Measurements from ENCODE around the gene PDF. TPM values are rescaled to one million over a fixed set of nuclear protein-coding genes. Genes with fewer than 3 reads are reported as not detected.

PDF gene
- total RNA-seq, 2 experiments from 2014 or later, result 37.8 to 54.8 TPM

DNA sequence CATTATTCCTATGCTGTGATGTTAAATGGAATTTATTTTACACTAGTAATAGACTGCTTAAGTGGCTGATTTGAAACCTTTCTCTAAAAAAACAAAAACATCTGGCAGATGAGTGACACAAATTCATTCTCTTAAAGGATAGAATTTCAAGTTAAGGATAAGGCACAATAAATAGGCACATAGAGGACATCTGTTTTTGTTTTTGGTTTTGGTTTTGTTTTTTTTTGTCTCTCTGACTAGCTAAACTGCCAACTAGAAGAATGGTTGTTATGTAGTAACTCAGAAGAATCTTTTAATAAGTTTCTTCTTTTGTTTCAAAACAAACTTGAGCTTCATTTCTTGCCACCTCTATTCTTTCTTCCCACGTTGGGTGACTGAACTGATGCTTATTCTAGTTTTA, 24.4 kb downstream of the PDF start:
- POLR2A ChIA-PET, result interaction anchor here (0.6 kb wide), 1 partner anchor 772 kb away, joined by 3 read pairs; no protein-coding TSS in a partner anchor

DNA sequence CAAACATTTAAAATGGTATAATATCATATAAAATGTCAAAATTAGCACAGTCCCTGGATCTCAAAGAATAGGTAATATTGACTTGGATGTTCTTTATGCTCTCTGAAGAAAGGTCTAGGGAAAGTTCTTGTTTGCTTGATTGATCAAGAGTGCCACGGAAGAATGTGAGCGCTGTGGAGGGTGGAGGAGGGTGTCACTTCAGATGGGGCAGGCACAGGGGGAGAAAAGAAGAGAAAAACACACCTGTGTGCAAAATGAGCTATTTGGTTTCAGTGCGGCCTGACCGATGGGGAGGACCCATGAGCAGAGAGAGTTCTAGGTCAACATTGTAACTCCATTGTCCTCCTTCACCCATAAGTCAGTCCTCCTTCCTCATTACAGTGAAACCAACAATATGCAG, 28.1 kb downstream of the PDF start:
- CTCF ChIA-PET (ENCODE audit: unreplicated experiment), result no interaction called here
- TSS peak; percentile 9 for BruUV-seq (replicated peaks)
- Histone ChIP-seq H4K20me1 (ENCODE audit: insufficient read depth, low read length) (no peaks in the 10 kb centered on the region), H3K36me3 (ENCODE audit: insufficient read depth, low read length) (peaks cover 24% of the 10 kb centered on the region; the same call in 1 of the 2 replicates), H3K9me2 (ENCODE audit: insufficient read depth, low read length) (no peaks in the 10 kb centered on the region), H2AFZ (ENCODE audit: low read length) (no peak overlapping the region), H3K4me3 (ENCODE audit: low read depth, low read length, poor library complexity, severe bottlenecking) (no peak overlapping the region), H3K27ac (ENCODE audit: low read depth, low read length, poor library complexity, severe bottlenecking) (no peak overlapping the region), H3K4me1 (ENCODE audit: insufficient read depth, low read length, poor library complexity, severe bottlenecking) (peaks cover 4% of the 10 kb centered on the region), H3K79me2 (ENCODE audit: insufficient read depth, low read depth, low read length) (no peaks in the 10 kb centered on the region), H3K9me3 (ENCODE audit: low read length) (no peaks in the 10 kb centered on the region), H3K4me2 (ENCODE audit: low read length) (no peak overlapping the region)
- no peak for DNase-seq (ENCODE audit: low spot score)
- POLR2A ChIA-PET, result interaction anchor here (0.6 to 0.7 kb wide), 3 partner anchors 8 to 173 kb away, joined by 3 to 6 read pairs (median 3); partner anchors contain the start of gene VPS4A
- intact Hi-C loops (cut with micrococcal nuclease; ENCODE audit: unreplicated experiment), result no loop called here
- TF ChIP-seq, protein P1, sequence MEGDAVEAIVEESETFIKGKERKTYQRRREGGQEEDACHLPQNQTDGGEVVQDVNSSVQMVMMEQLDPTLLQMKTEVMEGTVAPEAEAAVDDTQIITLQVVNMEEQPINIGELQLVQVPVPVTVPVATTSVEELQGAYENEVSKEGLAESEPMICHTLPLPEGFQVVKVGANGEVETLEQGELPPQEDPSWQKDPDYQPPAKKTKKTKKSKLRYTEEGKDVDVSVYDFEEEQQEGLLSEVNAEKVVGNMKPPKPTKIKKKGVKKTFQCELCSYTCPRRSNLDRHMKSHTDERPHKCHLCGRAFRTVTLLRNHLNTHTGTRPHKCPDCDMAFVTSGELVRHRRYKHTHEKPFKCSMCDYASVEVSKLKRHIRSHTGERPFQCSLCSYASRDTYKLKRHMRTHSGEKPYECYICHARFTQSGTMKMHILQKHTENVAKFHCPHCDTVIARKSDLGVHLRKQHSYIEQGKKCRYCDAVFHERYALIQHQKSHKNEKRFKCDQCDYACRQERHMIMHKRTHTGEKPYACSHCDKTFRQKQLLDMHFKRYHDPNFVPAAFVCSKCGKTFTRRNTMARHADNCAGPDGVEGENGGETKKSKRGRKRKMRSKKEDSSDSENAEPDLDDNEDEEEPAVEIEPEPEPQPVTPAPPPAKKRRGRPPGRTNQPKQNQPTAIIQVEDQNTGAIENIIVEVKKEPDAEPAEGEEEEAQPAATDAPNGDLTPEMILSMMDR (conservative IDR thresholded peaks at IDR 0.05; ENCODE audit: low read length), result no peak

More for the DNA sequence above, 24.4 kb downstream of the PDF start:
- Histone ChIP-seq H3K4me3 (ENCODE audit: low read depth, low read length, poor library complexity, severe bottlenecking) (no peak overlapping the region), H3K27ac (ENCODE audit: low read depth, low read length, poor library complexity, severe bottlenecking) (no peak overlapping the region), H4K20me1 (ENCODE audit: insufficient read depth, low read length) (no peaks in the 10 kb centered on the region), H3K9me3 (ENCODE audit: low read length) (no peaks in the 10 kb centered on the region), H3K9me2 (ENCODE audit: insufficient read depth, low read length) (no peaks in the 10 kb centered on the region), H3K4me2 (ENCODE audit: low read length) (no peak overlapping the region), H3K36me3 (ENCODE audit: insufficient read depth, low read length) (peaks cover 9% of the 10 kb centered on the region; the same call in 1 of the 2 replicates), H3K79me2 (ENCODE audit: insufficient read depth, low read depth, low read length) (no peaks in the 10 kb centered on the region), H2AFZ (ENCODE audit: low read length) (no peak overlapping the region), H3K4me1 (ENCODE audit: insufficient read depth, low read length, poor library complexity, severe bottlenecking) (peaks cover 9% of the 10 kb centered on the region)
- intact Hi-C loops (cut with micrococcal nuclease; ENCODE audit: unreplicated experiment), result no loop called here
- CTCF ChIA-PET (ENCODE audit: unreplicated experiment), result no interaction called here
- BruUV-seq (replicated peaks), result TSS peak; percentile 10
- no peak for DNase-seq (ENCODE audit: low spot score)
- TF ChIP-seq, protein P1 (conservative IDR thresholded peaks at IDR 0.05; ENCODE audit: low read length), result no peak
- no peak for TF ChIP-seq EZH2phosphoT487 (IDR thresholded peaks at IDR 0.05; ENCODE audit: borderline replicate concordance, low read depth, low read length)

DNA sequence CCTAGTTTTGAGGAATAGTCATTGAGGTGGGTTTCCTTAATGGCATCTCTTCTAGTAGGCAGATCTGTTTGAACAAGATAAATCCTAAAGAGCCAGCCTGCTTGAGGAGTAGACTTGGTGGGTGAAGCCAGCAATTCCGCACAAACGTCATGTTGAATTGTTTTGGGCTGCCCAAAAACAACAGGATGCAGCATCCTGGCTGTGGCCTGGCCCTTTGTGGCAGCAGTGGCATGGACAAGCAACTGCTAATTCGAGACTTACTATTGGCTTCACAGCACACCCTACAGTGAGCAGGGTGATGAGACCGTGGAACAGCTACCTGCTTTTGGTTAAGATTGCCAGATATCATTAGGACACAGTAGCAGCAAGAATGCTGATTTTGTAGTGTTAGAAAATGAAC, 28.5 kb downstream of the PDF start:
- Histone ChIP-seq H3K9me2 (ENCODE audit: insufficient read depth, low read length) (no peaks in the 10 kb centered on the region), H3K4me1 (ENCODE audit: insufficient read depth, low read length, poor library complexity, severe bottlenecking) (peaks cover 4% of the 10 kb centered on the region), H3K79me2 (ENCODE audit: insufficient read depth, low read depth, low read length) (no peaks in the 10 kb centered on the region), H2AFZ (ENCODE audit: low read length) (no peak overlapping the region), H3K27ac (ENCODE audit: low read depth, low read length, poor library complexity, severe bottlenecking) (no peak overlapping the region), H4K20me1 (ENCODE audit: insufficient read depth, low read length) (no peaks in the 10 kb centered on the region), H3K4me3 (ENCODE audit: low read depth, low read length, poor library complexity, severe bottlenecking) (no peak overlapping the region), H3K9me3 (ENCODE audit: low read length) (no peaks in the 10 kb centered on the region), H3K4me2 (ENCODE audit: low read length) (no peak overlapping the region), H3K36me3 (ENCODE audit: insufficient read depth, low read length) (peaks cover 24% of the 10 kb centered on the region; the same call in 1 of the 2 replicates)
- DNase-seq (ENCODE audit: low spot score), result no peak
- TF ChIP-seq EZH2phosphoT487 (IDR thresholded peaks at IDR 0.05; ENCODE audit: borderline replicate concordance, low read depth, low read length), result no peak
- TF ChIP-seq, protein P1 (conservative IDR thresholded peaks at IDR 0.05; ENCODE audit: low read length), result no peak
- ChIA-PET POLR2A (interaction anchor here (0.6 to 0.7 kb wide), 2 partner anchors 9 to 71 kb away, joined by 3 read pairs; partner anchors contain the start of gene VPS4A), CTCF (ENCODE audit: unreplicated experiment) (no interaction called here)
- BruUV-seq (replicated peaks), result no TSS peak
- intact Hi-C loops (cut with micrococcal nuclease; ENCODE audit: unreplicated experiment), result no loop called here

Measured in OCI-LY7 (cell line).